CD4-positive, alpha-beta memory T cell (primary cell): Measurements from ENCODE around the gene MARCHF10. TPM values are rescaled to one million over a fixed set of nuclear protein-coding genes. Genes with fewer than 3 reads are reported as not detected.

ENCODE experiments used
- CTCF ChIA-PET: fragments of 350-600 bp; sonication (Branson Sonifier 250); formaldehyde crosslinking; loops from one replicate; lab custom pipeline; 2021; ENCODE audit warnings: inconsistent platforms; ENCODE audit not compliant: partially characterized antibody; lab: Charles Lee
- POLR2A ChIA-PET: fragments of 350-600 bp; sonication (Branson Sonifier 250); formaldehyde crosslinking; loops from one replicate; lab custom pipeline; 2021; ENCODE audit not compliant: partially characterized antibody; lab: Charles Lee
- DNase-seq, 5 donors: peaks; one replicate each; pipeline versions ENCODE4 v3.0.0 to v3.0.0-alpha.2; 2020 to 2022; ENCODE audit warnings: mixed read lengths in 1 of 5
- H3K27ac ChIP-seq: one replicate; pipeline ENCODE4 v1.7.0; 2013; ENCODE audit warnings: low read depth, low read length
- H3K27me3 ChIP-seq: 2 replicates; pipeline ENCODE4 v1.7.0; 2013; ENCODE audit warnings: mild to moderate bottlenecking, low read length, moderate library complexity; ENCODE audit not compliant: insufficient read depth
- H3K36me3 ChIP-seq: 2 replicates; pipeline ENCODE4 v1.7.0; 2013; ENCODE audit warnings: mild to moderate bottlenecking, low read length, moderate library complexity; ENCODE audit not compliant: insufficient read depth
- H3K4me1 ChIP-seq: 2 replicates; pipeline ENCODE4 v1.7.0; 2013; ENCODE audit warnings: mild to moderate bottlenecking, low read length, moderate library complexity; ENCODE audit not compliant: insufficient read depth
- H3K4me3 ChIP-seq, 2 donors: one replicate each; pipeline ENCODE4 v1.7.0; 2013; ENCODE audit warnings: low read length in 2 of 2, mild to moderate bottlenecking in 1 of 2
- H3K9me3 ChIP-seq, 2 donors: one replicate each; pipeline ENCODE4 v1.7.0; 2013; ENCODE audit warnings: low read length in 2 of 2, control low read depth in 1 of 2; ENCODE audit not compliant: control insufficient read depth in 1 of 2
- H3K27ac Mint-ChIP-seq, 7 donors: one replicate each; pipeline ENCODE4 v1.8.0; 2020 to 2021; ENCODE audit warnings: mixed read lengths in 7 of 7, mild to moderate bottlenecking in 6 of 7, inconsistent platforms in 3 of 7, moderate library complexity in 3 of 7
- H3K27me3 Mint-ChIP-seq, 2 donors: one replicate each; pipeline ENCODE4 v1.8.0; 2020 to 2021; ENCODE audit warnings: mixed read lengths in 2 of 2
- H3K36me3 Mint-ChIP-seq, 2 donors: one replicate each; pipeline ENCODE4 v1.8.0; 2020 to 2021; ENCODE audit warnings: mixed read lengths in 2 of 2, inconsistent platforms in 1 of 2, mild to moderate bottlenecking in 1 of 2
- H3K4me1 Mint-ChIP-seq, 4 donors: one replicate each; pipeline ENCODE4 v1.8.0; 2020 to 2021; ENCODE audit warnings: mixed read lengths in 4 of 4, mild to moderate bottlenecking in 1 of 4
- H3K4me3 Mint-ChIP-seq, 8 donors: one replicate each; pipeline ENCODE4 v1.8.0; 2020 to 2021; ENCODE audit warnings: mixed read lengths in 8 of 8, mild to moderate bottlenecking in 7 of 8, moderate library complexity in 6 of 8, inconsistent platforms in 3 of 8
- H3K9me3 Mint-ChIP-seq, 8 donors: one replicate each; pipeline ENCODE4 v1.8.0; 2020 to 2021; ENCODE audit warnings: mixed read lengths in 8 of 8, mild to moderate bottlenecking in 5 of 8, inconsistent platforms in 3 of 8, moderate library complexity in 1 of 8
- intact Hi-C: fragments of 100-400 bp; cut with micrococcal nuclease; formaldehyde crosslinking; loops from one replicate; pipeline ENCODE4 v1.15.1; 2023
- polyA plus RNA-seq, 2 donors: library from polyadenylated mRNA; unstranded; fragments of 300-500 nt; fragmentation: Illumina TruSeq; gene quantifications; one replicate each; pipeline ENCODE4 v1.2.3, GENCODE V29; 2021
- total RNA-seq, 2 experiments: library from RNA; stranded (reverse); gene quantifications; one replicate each; pipeline ENCODE4 v1.2.3, GENCODE V29; 2021

The MARCHF10 gene
- total and polyA plus RNA-seq, 4 experiments from 2014 or later = 0.15 to 0.89 (median 0.45) TPM

DNA sequence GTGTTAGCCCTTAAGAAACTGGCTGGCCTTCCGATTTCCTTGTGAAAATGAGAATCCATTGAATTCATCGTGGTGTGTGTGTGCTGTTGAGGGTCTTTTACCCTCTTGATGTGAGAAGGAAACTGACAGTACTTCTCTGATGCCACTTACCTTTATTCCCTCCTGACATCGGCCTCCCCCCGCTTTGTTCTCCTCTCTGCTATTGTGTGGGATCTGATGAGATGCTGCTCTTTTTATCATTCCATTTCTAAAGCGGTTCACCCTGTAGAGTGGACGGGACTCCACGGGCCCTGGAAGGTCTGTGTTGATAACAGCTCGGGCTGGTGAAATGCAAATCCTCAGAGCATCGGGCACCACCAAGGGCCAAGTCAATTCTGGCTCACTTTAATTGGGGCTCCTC is 69.8 kb downstream of the MARCHF10 start:
- no peak for DNase-seq
- Mint-ChIP-seq H3K27ac (peak overlapping the region in 2 of 7 donors; percentile 22 to 69), H3K4me1 (peaks cover 0 to 3% (median under 1%) of the 10 kb centered on the region in 4 donors), H3K27me3 (no peaks in the 10 kb centered on the region), H3K9me3 (no peaks in the 10 kb centered on the region), H3K4me3 (no peak overlapping the region), H3K36me3 (no peaks in the 10 kb centered on the region)
- POLR2A ChIA-PET = no interaction called here
- Histone ChIP-seq H3K9me3 (no peaks in the 10 kb centered on the region), H3K4me1 (no peaks in the 10 kb centered on the region), H3K27me3 (no peaks in the 10 kb centered on the region), H3K4me3 (no peak overlapping the region), H3K36me3 (no peaks in the 10 kb centered on the region), H3K27ac (no peak overlapping the region)
- intact Hi-C loops = no loop called here
- CTCF ChIA-PET = no interaction called here

DNA sequence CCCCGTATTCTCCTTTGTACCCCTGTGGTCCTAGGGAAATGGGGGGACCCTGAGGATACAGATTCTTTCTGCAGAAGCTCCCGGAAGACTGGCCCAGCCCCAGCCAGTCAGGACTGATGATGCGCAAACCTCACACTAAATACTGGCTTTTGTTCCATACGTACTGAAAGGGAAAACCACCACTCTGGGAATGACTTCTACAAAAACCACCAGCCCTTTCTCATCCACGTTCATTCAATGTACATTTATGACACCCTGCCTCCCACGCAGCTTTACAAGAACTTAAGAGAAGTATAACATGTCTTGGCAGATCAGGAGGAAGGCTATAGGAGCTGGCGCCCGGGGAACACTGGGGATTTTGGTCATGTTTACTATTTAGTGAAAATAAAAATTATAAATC is 70.6 kb downstream of the MARCHF10 start:
- no peaks in the 10 kb centered on the region for H3K27me3 Mint-ChIP-seq
- no peaks in the 10 kb centered on the region for H3K9me3 Mint-ChIP-seq
- no peaks in the 10 kb centered on the region for H3K36me3 Mint-ChIP-seq
- H3K27me3 ChIP-seq = no peaks in the 10 kb centered on the region
- H3K36me3 ChIP-seq = no peaks in the 10 kb centered on the region
- intact Hi-C loops = no loop called here
- no peak for DNase-seq
- H3K9me3 ChIP-seq = no peaks in the 10 kb centered on the region
- H3K4me1 ChIP-seq = no peaks in the 10 kb centered on the region
- peaks cover 0 to 3% (median under 1%) of the 10 kb centered on the region in 4 donors for H3K4me1 Mint-ChIP-seq
- H3K4me3 ChIP-seq = no peak overlapping the region
- POLR2A ChIA-PET = interaction anchor here (1.1 kb wide), 1 partner anchor 13 kb away, joined by 3 read pairs; no protein-coding TSS in a partner anchor
- no peak overlapping the region for H3K27ac ChIP-seq
- H3K4me3 Mint-ChIP-seq = no peak overlapping the region
- CTCF ChIA-PET = no interaction called here
- no peak overlapping the region for H3K27ac Mint-ChIP-seq

DNA sequence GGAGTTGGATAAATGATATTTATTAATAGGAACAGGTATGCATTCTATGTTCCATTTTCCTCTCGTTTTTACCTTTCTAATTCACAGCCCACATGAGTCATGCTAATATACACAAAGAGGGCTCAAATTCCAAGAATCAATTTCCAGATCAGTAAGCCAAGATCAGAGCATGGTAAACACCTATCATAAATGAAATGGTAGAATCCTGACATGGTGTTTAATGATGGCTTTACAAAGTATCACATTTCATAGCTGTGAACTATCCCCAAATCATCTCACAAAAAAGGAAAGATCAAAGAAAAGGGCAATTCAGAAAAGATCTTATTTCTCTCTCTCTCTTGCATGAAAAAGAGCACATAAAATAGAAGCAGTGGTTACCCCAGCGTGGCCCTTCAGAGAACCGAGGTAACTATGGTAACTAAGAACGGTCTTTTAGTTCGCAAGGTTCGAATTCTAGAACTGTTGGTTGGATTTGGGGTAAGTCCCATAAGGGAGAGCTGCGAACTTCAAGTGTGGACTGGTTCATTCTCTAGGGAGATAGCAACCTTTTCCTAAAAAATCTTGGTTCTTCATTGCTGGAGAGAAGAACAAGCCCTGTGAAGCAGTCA is 73.0 kb downstream of the MARCHF10 start:
- Histone ChIP-seq H3K27me3 (no peaks in the 10 kb centered on the region), H3K9me3 (no peaks in the 10 kb centered on the region), H3K36me3 (no peaks in the 10 kb centered on the region), H3K27ac (no peak overlapping the region), H3K4me3 (no peak overlapping the region), H3K4me1 (no peaks in the 10 kb centered on the region)
- Mint-ChIP-seq H3K27ac (no peak overlapping the region), H3K27me3 (no peaks in the 10 kb centered on the region), H3K9me3 (no peaks in the 10 kb centered on the region), H3K4me3 (no peak overlapping the region), H3K36me3 (no peaks in the 10 kb centered on the region), H3K4me1 (peaks cover 0 to 3% (median under 1%) of the 10 kb centered on the region in 4 donors)
- intact Hi-C loops = no loop called here
- no peak for DNase-seq
- ChIA-PET POLR2A (no interaction called here), CTCF (interaction anchor here (0.6 kb wide), 1 partner anchor 187 kb away, joined by 3 read pairs; no protein-coding TSS in a partner anchor)

- Histone ChIP-seq H3K4me3 (no peak overlapping the region), H3K27me3 (peaks cover 3% of the 10 kb centered on the region), H3K4me1 (no peaks in the 10 kb centered on the region), H3K9me3 (no peaks in the 10 kb centered on the region), H3K36me3 (no peaks in the 10 kb centered on the region), H3K27ac (no peak overlapping the region)
- intact Hi-C loops = no loop called here
- Mint-ChIP-seq H3K4me1 (no peaks in the 10 kb centered on the region), H3K4me3 (no peak overlapping the region), H3K36me3 (peaks cover 0 to 4% of the 10 kb centered on the region in 2 donors), H3K9me3 (no peaks in the 10 kb centered on the region), H3K27me3 (peaks cover 0 to 3% of the 10 kb centered on the region in 2 donors), H3K27ac (no peak overlapping the region)
- POLR2A ChIA-PET = no interaction called here
- CTCF ChIA-PET = no interaction called here
- no peak for DNase-seq
Observed at GRCh38 chr17:62732125-62732524, 76.0 kb downstream of the MARCHF10 start.

GRCh38 chr17:62727916-62728672 is 80.0 kb downstream of the MARCHF10 start:
- Mint-ChIP-seq H3K36me3 (peaks cover 0 to 4% of the 10 kb centered on the region in 2 donors), H3K4me3 (no peak overlapping the region), H3K9me3 (no peaks in the 10 kb centered on the region), H3K4me1 (peaks cover 18 to 32% (median 22%) of the 10 kb centered on the region in 4 donors), H3K27ac (no peak overlapping the region), H3K27me3 (peaks cover 0 to 4% of the 10 kb centered on the region in 2 donors)
- DNase-seq = no peak
- ChIA-PET POLR2A (no interaction called here), CTCF (interaction anchor here (1.0 to 1.2 kb wide), 2 partner anchors 20 to 237 kb away, joined by 3 read pairs; no protein-coding TSS in a partner anchor)
- H3K4me1 ChIP-seq = peaks cover 28% of the 10 kb centered on the region
- no peak overlapping the region for H3K4me3 ChIP-seq
- no peak overlapping the region for H3K27ac ChIP-seq
- H3K27me3 ChIP-seq = peaks cover 3% of the 10 kb centered on the region
- H3K9me3 ChIP-seq = no peaks in the 10 kb centered on the region
- no peaks in the 10 kb centered on the region for H3K36me3 ChIP-seq
- intact Hi-C loops = no loop called here

DNA sequence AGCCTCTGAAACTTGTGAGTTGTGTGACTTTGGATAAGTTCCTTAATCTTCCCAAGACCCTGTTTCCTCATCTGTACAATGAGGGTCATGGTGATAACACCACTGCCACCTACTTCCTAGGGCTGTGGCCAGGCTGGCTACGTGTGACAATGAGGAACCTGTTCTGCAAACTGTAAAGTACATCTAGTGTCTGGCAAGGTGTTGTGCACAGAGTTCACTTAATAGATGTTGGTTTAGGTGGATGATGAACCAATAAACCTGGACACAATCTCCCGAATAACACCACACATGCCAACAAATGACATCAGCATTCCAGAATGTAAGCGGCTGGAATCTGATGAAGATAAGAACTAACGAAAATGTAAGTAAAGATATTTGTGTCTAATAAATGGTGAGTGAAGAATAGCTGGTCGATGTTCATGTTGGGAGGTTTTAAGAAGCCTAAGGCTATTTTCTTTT is 82.3 kb downstream of the MARCHF10 start:
- no peaks in the 10 kb centered on the region for H3K9me3 Mint-ChIP-seq

More for the DNA sequence above, 82.3 kb downstream of the MARCHF10 start:
- Histone ChIP-seq H3K27me3 (peaks cover 3% of the 10 kb centered on the region), H3K36me3 (no peaks in the 10 kb centered on the region), H3K27ac (peak overlapping the region; percentile 61), H3K4me3 (no peak overlapping the region), H3K4me1 (peaks cover 29% of the 10 kb centered on the region), H3K9me3 (no peaks in the 10 kb centered on the region)
- Mint-ChIP-seq H3K27me3 (peaks cover 0 to 4% of the 10 kb centered on the region in 2 donors), H3K36me3 (peaks cover 0 to 4% of the 10 kb centered on the region in 2 donors), H3K4me1 (peaks cover 18 to 33% (median 23%) of the 10 kb centered on the region in 4 donors), H3K27ac (peak overlapping the region; percentile 42 to 100 (median 95)), H3K4me3 (peak overlapping the region in 4 of 8 donors; percentile 9 to 86 (median 59))
- intact Hi-C loops = no loop called here
- ChIA-PET POLR2A (interaction anchor here (2.4 kb wide), 1 partner anchor 22 kb away, joined by 10 read pairs; no protein-coding TSS in a partner anchor), CTCF (no interaction called here)
- DNase-seq = no peak
